ENCODE results near the gene LMCD1.
"Not testable (repeated sequence)": the region's sequence is repeated elsewhere in the genome, so short reads cannot be mapped to it uniquely, and the experiment has no call there.

LMCD1 gene

GRCh38 chr3:8565376-8565775 is 63.8 kb downstream of the LMCD1 start:
- DNase-seq: no peak

- DNase-seq: no peak
Observed at GRCh38 chr3:8567784-8568575, 66.4 kb downstream of the LMCD1 start.

GRCh38 chr3:8571256-8571655 is 69.6 kb downstream of the LMCD1 start:
- DNase-seq: no peak

GRCh38 chr3:8573342-8573926 is 71.8 kb downstream of the LMCD1 start:
- no peak for DNase-seq

- no peak for DNase-seq
Observed at GRCh38 chr3:8574040-8574669, 72.5 kb downstream of the LMCD1 start.

- no peak for DNase-seq
Observed at GRCh38 chr3:8574670-8575322, 73.2 kb downstream of the LMCD1 start.

- DNase-seq: no peak
Observed at GRCh38 chr3:8575364-8576104, 73.9 kb downstream of the LMCD1 start.

GRCh38 chr3:8576436-8576835 is 74.8 kb downstream of the LMCD1 start:
- DNase-seq: no peak

GRCh38 chr3:8576841-8577571 is 75.4 kb downstream of the LMCD1 start:
- no peak for DNase-seq

GRCh38 chr3:8578282-8578681 is 76.7 kb downstream of the LMCD1 start:
- DNase-seq: no peak

GRCh38 chr3:8579096-8579495 is 77.5 kb downstream of the LMCD1 start:
- DNase-seq: no peak

GRCh38 chr3:8579943-8580342 is 78.3 kb downstream of the LMCD1 start:
- DNase-seq: no peak

- not testable (repeated sequence) for DNase-seq
Observed at GRCh38 chr3:8580434-8580833, 78.8 kb downstream of the LMCD1 start.

GRCh38 chr3:8581373-8581772 is 79.8 kb downstream of the LMCD1 start:
- DNase-seq: no peak

- no peak for DNase-seq
Observed at GRCh38 chr3:8581806-8582445, 80.3 kb downstream of the LMCD1 start.

GRCh38 chr3:8584661-8585060 is 83.0 kb downstream of the LMCD1 start:
- no peak for DNase-seq

GRCh38 chr3:8589880-8590556 is 88.4 kb downstream of the LMCD1 start:
- no peak for DNase-seq

- DNase-seq: no peak
Observed at GRCh38 chr3:8593021-8593827, 91.6 kb downstream of the LMCD1 start.

- DNase-seq: no peak
Observed at GRCh38 chr3:8595252-8595651, 93.6 kb downstream of the LMCD1 start.

- no peak for DNase-seq
Observed at GRCh38 chr3:8595695-8596115, 94.1 kb downstream of the LMCD1 start.
